ENCODE results near the gene CEP350. TPM values are rescaled to one million over a fixed set of nuclear protein-coding genes. Genes with fewer than 3 reads are reported as not detected.

Gene CEP350
- total RNA-seq, 1 experiment from 2014 or later: 42.3 TPM

- H3K27ac Mint-ChIP-seq (ENCODE audit: unreplicated experiment): no peak overlapping the region
- no peaks in the 10 kb centered on the region for H3K9me3 Mint-ChIP-seq (ENCODE audit: low read depth, unreplicated experiment)
- no peak for TF ChIP-seq CTCF (IDR thresholded peaks at IDR 0.05; ENCODE audit: unreplicated experiment)
- CTCF ChIA-PET: interaction anchor here (0.6 kb wide), 1 partner anchor 631 kb away, joined by 3 read pairs; no protein-coding TSS in a partner anchor
- H3K4me3 Mint-ChIP-seq (ENCODE audit: low read depth, unreplicated experiment): no peak overlapping the region
- intact Hi-C loops (cut with micrococcal nuclease; ENCODE audit: unreplicated experiment): no loop called here
- no TSS peak for BruUV-seq (replicated peaks)
- no peaks in the 10 kb centered on the region for H3K4me1 Mint-ChIP-seq (ENCODE audit: low read depth, unreplicated experiment)
- peaks cover 12% of the 10 kb centered on the region for H3K36me3 Mint-ChIP-seq (ENCODE audit: insufficient read depth, unreplicated experiment)
- no peaks in the 10 kb centered on the region for H3K27me3 Mint-ChIP-seq (ENCODE audit: unreplicated experiment)
- DNase-seq: no peak
Observed at GRCh38 chr1:180031664-180032063, 77.1 kb downstream of the CEP350 start.

GRCh38 chr1:180033390-180033789 lies 78.8 kb downstream of the CEP350 start:
- CTCF ChIA-PET: interaction anchor here (0.5 kb wide), 1 partner anchor 14 kb away, joined by 3 read pairs; no protein-coding TSS in a partner anchor
- Mint-ChIP-seq H3K27me3 (ENCODE audit: unreplicated experiment) (no peaks in the 10 kb centered on the region), H3K9me3 (ENCODE audit: low read depth, unreplicated experiment) (no peaks in the 10 kb centered on the region)

GRCh38 chr1:180040034-180040433 lies 85.4 kb downstream of the CEP350 start:
- no peaks in the 10 kb centered on the region for H3K9me3 Mint-ChIP-seq (ENCODE audit: low read depth, unreplicated experiment)
- H3K27ac Mint-ChIP-seq (ENCODE audit: unreplicated experiment): no peak overlapping the region
- TF ChIP-seq CTCF (IDR thresholded peaks at IDR 0.05; ENCODE audit: unreplicated experiment): no peak
- DNase-seq: no peak
- H3K27me3 Mint-ChIP-seq (ENCODE audit: unreplicated experiment): no peaks in the 10 kb centered on the region
- H3K4me1 Mint-ChIP-seq (ENCODE audit: low read depth, unreplicated experiment): no peaks in the 10 kb centered on the region
- H3K4me3 Mint-ChIP-seq (ENCODE audit: low read depth, unreplicated experiment): no peak overlapping the region
- BruUV-seq (replicated peaks): no TSS peak
- CTCF ChIA-PET: no interaction called here
- intact Hi-C loops (cut with micrococcal nuclease; ENCODE audit: unreplicated experiment): no loop called here
- H3K36me3 Mint-ChIP-seq (ENCODE audit: insufficient read depth, unreplicated experiment): peaks cover 6% of the 10 kb centered on the region

More at GRCh38 chr1:180033390-180033789, 78.8 kb downstream of the CEP350 start:
- BruUV-seq (replicated peaks): no TSS peak
- DNase-seq: no peak
- Mint-ChIP-seq H3K27ac (ENCODE audit: unreplicated experiment) (no peak overlapping the region), H3K36me3 (ENCODE audit: insufficient read depth, unreplicated experiment) (peaks cover 12% of the 10 kb centered on the region), H3K4me3 (ENCODE audit: low read depth, unreplicated experiment) (no peak overlapping the region), H3K4me1 (ENCODE audit: low read depth, unreplicated experiment) (no peaks in the 10 kb centered on the region)
- TF ChIP-seq CTCF (IDR thresholded peaks at IDR 0.05; ENCODE audit: unreplicated experiment): no peak
- intact Hi-C loops (cut with micrococcal nuclease; ENCODE audit: unreplicated experiment): no loop called here

- Mint-ChIP-seq H3K27me3 (ENCODE audit: unreplicated experiment) (no peaks in the 10 kb centered on the region), H3K27ac (ENCODE audit: unreplicated experiment) (no peak overlapping the region), H3K4me1 (ENCODE audit: low read depth, unreplicated experiment) (no peaks in the 10 kb centered on the region), H3K9me3 (ENCODE audit: low read depth, unreplicated experiment) (no peaks in the 10 kb centered on the region), H3K36me3 (ENCODE audit: insufficient read depth, unreplicated experiment) (peaks cover 15% of the 10 kb centered on the region), H3K4me3 (ENCODE audit: low read depth, unreplicated experiment) (no peak overlapping the region)
- BruUV-seq (replicated peaks): no TSS peak
- intact Hi-C loops (cut with micrococcal nuclease; ENCODE audit: unreplicated experiment): no loop called here
- TF ChIP-seq CTCF (IDR thresholded peaks at IDR 0.05; ENCODE audit: unreplicated experiment): no peak
- DNase-seq: no peak
- CTCF ChIA-PET: no interaction called here
Observed at GRCh38 chr1:180041582-180041981, 87.0 kb downstream of the CEP350 start.

Data from Calu3 (cell line).